GM18951 (cell line): Measurements from ENCODE around the gene MT1A.
"Not testable (repeated sequence)": the region's sequence is repeated elsewhere in the genome, so short reads cannot be mapped to it uniquely, and the experiment has no call there.

Experiments
- POLR2A ChIP-seq: IDR thresholded peaks from 4 replicates; pipeline ENCODE4 v1.6.1; 2011; ENCODE audit warnings: mild to moderate bottlenecking; ENCODE audit not compliant: insufficient read length, insufficient read depth; ENCODE audit errors: extremely low read depth
- in situ Hi-C: fragments of 300-500 bp; cut with MboI; formaldehyde crosslinking; loops from one replicate; pipeline ENCODE4 v1.12.0; 2022; ENCODE audit warnings: low sequenced_read_pairs, mixed read lengths, inconsistent platforms; ENCODE audit not compliant: unreplicated experiment

The MT1A gene

DNA sequence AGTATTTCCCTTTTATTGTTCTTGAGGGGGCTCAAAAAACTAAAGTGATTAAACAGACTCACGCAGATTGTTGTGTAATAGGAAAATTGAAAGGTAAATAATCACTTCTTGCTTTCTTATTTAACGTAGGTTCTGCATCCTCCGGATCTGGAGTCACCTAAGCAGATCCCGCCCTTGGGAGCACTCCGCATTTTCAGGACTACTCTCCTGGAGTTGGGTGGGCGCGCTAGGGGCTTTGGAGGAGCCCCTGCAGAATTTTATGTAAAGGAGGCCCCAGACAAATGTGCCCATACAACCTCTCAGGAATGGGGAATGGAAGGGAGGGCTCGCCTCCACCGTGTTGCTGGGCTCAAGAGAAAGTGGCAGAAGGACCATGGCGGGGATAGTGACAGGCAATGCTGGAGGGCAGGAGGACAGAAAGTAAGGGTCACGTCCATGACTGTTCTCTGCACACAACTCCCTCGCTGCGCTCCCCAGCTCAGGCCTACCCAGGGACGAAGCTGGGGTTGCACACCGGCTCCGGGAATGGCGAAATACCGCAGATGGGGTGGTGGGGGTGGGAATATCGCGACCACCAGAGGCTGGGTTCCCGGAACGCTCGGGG lies 21.8 kb upstream of the MT1A start:
- in situ Hi-C loops = no loop called here
- no peak for TF ChIP-seq POLR2A

- in situ Hi-C loops = no loop called here
- TF ChIP-seq POLR2A = no peak
Measured at GRCh38 chr16:56617212-56618085, 21.0 kb upstream of the MT1A start.

DNA sequence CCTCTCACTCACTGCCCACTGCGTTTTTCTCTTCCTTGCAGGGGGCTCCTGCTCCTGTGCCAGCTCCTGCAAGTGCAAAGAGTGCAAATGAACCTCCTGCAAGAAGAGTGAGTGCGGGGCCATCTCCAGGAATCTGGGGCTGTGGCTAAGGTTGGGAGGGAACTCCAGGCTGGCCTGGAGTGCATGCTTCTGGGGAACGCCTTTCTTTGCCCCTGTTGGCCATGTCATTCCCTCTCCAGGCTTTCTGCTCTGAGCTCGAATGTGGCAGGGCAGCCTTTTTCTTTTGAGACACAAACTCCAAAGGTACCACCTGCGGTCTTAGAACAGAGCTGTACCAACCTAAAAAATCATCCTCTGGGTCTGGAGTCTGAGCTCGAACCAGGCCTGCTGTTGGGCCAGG lies 20.3 kb upstream of the MT1A start:
- TF ChIP-seq POLR2A = no peak

DNA sequence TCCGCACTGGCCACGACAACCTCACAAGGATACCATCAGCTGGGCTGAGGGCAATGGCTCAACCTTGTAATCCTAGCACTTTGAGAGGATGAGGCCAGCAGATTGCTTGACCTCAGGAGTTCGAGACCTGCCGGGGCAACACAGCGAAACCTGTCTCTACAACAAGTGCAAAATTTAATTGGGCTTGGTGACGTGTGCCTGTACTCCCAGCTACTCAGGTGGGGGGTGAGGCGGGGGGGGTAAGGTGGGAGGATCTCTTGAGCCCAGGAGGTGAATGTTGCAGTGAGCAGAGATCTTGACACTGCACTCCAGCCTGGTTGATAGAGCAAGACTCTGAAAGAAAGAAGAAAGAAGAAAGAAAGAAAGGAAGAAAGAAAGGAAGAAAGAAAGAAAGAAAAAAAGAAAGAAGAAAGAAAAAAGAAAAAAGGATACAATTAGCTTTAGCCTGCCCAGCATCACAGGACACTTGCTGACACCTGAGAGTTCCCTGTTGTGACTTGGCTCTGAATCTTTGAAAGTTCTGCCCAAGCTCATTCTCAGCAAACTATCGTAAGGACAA lies 18.0 kb upstream of the MT1A start:
- in situ Hi-C loops = no loop called here
- no peak for TF ChIP-seq POLR2A

More for the DNA sequence above, 20.3 kb upstream of the MT1A start:
- in situ Hi-C loops = no loop called here

- in situ Hi-C loops = not testable (repeated sequence)
Measured at GRCh38 chr16:56621665-56622445, 16.6 kb upstream of the MT1A start.

DNA sequence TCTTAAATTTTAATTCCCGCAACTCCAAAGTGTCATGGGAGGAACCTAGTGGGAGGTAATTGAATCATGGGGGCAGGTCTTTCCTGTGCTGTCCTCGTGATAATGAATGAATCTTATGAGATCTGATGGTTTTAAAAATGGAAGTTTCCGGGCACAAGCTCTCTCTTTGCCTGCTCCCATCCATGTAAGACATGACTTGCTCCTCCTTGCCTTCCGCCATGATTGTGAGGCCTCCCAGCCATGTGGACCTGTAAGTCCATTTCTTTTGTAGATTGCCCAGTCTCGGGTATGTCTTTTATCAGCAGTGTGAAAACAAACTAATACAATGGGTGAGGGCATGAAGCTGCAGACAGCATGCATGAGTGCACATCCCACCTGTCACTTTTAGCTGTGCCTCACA lies 15.3 kb upstream of the MT1A start:
- in situ Hi-C loops = not testable (repeated sequence)

DNA sequence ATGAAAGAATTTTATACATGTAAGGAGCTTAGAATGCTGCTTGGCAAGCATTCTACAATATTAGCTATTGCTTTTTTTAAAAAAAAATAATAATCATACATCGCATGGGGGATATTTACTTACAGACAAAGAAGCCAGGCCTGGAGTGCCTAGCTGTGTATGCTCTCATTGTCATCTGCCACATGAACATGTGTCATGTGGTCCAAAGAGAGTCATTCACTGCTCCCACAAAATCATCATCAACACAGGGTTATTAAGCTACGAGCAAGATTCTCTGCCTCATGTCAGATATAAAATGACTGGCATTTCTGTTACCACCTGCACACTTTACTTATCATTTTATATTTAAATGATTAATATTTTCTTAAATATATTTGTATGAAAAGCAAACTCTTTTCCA lies 14.8 kb upstream of the MT1A start:
- in situ Hi-C loops = no loop called here
- TF ChIP-seq POLR2A = no peak

DNA sequence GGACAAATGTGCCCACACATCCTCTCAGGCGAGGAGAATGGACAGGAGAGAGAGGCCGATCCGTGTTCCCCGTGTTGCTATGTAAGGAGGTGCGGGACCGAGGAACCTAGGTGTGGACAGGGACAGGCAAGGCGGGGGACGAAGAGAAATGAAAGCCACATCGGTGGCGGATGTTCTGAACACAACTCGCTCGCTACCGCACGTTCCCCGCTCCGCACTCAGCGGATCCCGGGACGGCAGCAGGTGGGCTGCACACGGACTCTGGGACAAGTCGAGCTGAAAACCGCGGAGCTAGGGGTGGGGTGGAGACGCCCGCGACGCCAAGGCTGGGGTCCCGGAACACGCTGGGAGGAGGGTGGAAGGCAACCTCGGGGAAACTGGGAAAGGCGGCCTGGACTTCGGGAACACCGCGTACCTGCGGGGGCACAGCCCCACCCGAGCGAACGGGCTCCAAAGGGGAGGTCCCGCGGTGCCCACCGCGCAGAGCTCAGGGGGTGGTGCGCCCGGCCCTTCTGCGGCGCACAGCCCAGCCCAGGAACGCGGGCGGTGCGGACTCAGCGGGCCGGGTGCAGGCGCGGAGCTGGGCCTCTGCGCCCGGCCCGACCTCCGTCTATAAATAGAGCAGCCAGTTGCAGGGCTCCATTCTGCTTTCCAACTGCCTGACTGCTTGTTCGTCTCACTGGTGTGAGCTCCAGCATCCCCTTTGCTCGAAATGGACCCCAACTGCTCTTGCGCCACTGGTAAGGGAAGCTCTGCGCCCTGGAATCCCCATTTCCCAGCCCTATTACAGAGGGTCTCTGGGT lies 13.1 kb upstream of the MT1A start, which contains the start of gene MT1E:
Gene MT1E (plus strand): TSS at position 642 of the 803 bp plus-strand sequence. CDS start 71 bp downstream, at position 713.
- in situ Hi-C loops = no loop called here
- peak; percentile 78 for TF ChIP-seq POLR2A

DNA sequence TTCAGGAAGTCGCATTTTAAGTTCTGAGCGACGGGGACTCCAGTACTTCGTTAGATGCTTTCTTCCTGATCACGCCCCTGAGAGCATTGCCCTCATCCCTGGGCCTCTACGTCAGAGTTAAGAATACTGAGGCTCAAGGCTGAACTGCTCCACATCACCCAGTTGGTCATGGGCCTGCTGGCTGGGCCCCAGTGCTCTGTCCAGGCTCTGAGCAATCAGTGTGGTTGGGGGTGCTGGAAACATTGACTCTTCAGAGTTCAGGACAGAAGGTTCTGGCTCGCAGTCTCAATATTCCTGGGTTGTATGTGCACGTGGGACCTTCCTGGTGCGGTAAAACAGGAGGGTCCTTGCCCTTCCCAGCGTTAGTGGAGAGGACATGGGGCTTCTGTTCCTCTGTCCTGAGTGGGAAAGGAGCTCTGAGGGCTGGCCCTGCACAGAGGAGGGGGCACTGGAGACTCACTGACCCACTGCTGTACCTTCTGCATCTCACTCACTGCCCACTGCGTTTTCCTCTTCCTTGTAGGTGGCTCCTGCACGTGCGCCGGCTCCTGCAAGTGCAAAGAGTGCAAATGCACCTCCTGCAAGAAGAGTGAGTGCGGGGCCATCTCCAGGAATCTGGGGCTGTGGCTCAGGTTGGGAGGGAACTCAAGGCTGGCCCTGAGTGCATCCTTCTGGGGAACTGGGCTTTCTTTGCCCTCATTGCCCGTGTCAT lies 12.4 kb upstream of the MT1A start:
- in situ Hi-C loops = no loop called here
- TF ChIP-seq POLR2A = no peak

DNA sequence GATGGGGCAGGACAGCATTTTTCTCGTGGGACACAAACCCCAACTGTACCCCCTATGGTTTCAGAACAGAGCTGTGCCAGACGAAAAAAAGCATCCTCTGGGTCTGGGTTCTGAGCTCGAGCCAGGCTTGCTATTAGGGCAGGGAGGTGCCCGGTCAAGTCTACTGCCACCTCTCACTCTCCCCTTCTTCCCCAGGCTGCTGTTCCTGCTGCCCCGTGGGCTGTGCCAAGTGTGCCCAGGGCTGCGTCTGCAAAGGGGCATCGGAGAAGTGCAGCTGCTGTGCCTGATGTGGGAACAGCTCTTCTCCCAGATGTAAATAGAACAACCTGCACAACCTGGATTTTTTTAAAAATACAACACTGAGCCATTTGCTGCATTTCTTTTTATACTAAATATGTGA lies 11.8 kb upstream of the MT1A start:
- TF ChIP-seq POLR2A = no peak
- in situ Hi-C loops = no loop called here

DNA sequence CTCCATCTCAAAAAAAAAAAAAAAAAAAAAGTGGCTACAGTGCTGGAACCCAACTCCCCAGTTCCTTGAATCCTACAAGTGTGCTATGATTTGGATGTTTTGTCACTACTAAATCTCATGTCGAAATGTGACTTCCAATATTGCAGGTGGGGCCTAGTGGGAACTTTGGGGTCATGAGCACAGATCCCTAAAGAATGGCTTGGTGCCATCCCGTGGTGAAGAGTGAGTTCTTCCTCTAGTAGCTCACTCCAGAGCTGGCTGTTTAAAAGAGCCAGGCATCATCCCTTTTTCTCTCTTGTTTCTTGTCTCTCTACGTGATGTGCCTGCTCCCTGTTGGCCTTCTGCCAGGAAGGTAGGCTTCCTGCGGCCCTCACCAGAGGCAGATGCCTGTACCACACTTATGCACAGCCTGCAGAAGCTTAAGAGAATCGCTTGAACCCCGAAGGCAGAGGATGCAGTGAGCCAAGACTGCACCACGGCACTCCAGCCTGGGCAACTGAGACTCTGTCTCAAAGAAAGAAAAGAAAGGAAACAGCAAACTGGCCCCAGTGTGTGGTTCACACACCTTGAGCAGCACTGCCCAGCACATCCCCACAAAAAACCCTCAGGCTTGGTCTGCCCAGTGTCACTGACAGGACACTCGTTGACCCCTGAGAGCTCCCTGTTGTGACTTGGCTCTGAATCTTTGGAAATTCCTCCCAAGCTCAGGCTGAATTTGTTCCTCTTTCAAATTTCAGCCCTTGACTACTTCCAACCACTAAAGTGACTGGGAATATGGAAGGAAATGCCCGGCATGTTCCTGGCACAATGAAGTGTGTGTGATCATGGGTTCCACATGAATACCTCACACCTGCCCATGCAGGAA lies 9.7 kb upstream of the MT1A start:
- no peak for TF ChIP-seq POLR2A
- in situ Hi-C loops = no loop called here
